Neuronal stem cell (in vitro differentiated cells): Measurements from ENCODE around the gene CA5A.
A peak's percentile ranks its signal among the peaks of the same experiment; 100 is the strongest.

Experiments used
- DNase-seq: peaks from one replicate; pipeline ENCODE4 v3.0.0-alpha.2; 2013; ENCODE audit warnings: low spot score
- H2AFZ ChIP-seq: one replicate; pipeline ENCODE4 v1.6.1; 2013; ENCODE audit warnings: mild to moderate bottlenecking, low read length, inconsistent platforms
- H2AK5ac ChIP-seq: 2 replicates; pipeline ENCODE4 v1.6.1; 2013; ENCODE audit warnings: low read depth, mild to moderate bottlenecking, inconsistent platforms, low read length, moderate library complexity, mixed read lengths
- H2BK120ac ChIP-seq: 2 replicates; pipeline ENCODE4 v1.6.1; 2013; ENCODE audit warnings: low read depth, mild to moderate bottlenecking, inconsistent platforms, low read length, moderate library complexity, mixed read lengths
- H2BK12ac ChIP-seq: one replicate; pipeline ENCODE4 v1.6.1; 2013; ENCODE audit warnings: low read length, inconsistent platforms
- H2BK15ac ChIP-seq: 2 replicates; pipeline ENCODE4 v1.6.1; 2013; ENCODE audit warnings: mild to moderate bottlenecking, low read length, inconsistent platforms, mixed read lengths
- H2BK5ac ChIP-seq: one replicate; pipeline ENCODE4 v1.6.1; 2013; ENCODE audit warnings: inconsistent platforms, mild to moderate bottlenecking, low read length, moderate library complexity
- H3K14ac ChIP-seq: one replicate; pipeline ENCODE4 v1.6.1; 2013; ENCODE audit warnings: low read length, inconsistent platforms
- H3K18ac ChIP-seq: 2 replicates; pipeline ENCODE4 v1.6.1; 2013; ENCODE audit warnings: low read length, inconsistent platforms
- H3K23ac ChIP-seq: 2 replicates; pipeline ENCODE4 v1.6.1; 2013; ENCODE audit warnings: low read depth, mild to moderate bottlenecking, mixed read lengths, low read length, inconsistent platforms; ENCODE audit not compliant: poor library complexity
- H3K27ac ChIP-seq: replicated peaks from 3 replicates; pipeline ENCODE4 v1.5.1; 2013; ENCODE audit warnings: low read length, inconsistent platforms
- H3K27me3 ChIP-seq, 3 experiments: 2 replicates each; pipeline ENCODE4 v1.6.1; 2013; ENCODE audit warnings: low read length in 3 of 3, mild to moderate bottlenecking in 2 of 3, inconsistent platforms in 1 of 3, low read depth in 1 of 3, mixed read lengths in 1 of 3, moderate library complexity in 1 of 3; ENCODE audit not compliant: control insufficient read depth in 3 of 3, insufficient read depth in 3 of 3
- H3K36me3 ChIP-seq, 2 donors: replicated peaks in 1 of 2; 2 replicates each; pipeline ENCODE4 v1.6.1; 2013; ENCODE audit warnings: low read length in 2 of 2; ENCODE audit not compliant: control insufficient read depth in 2 of 2, insufficient read depth in 2 of 2
- H3K4ac ChIP-seq: 2 replicates; pipeline ENCODE4 v1.6.1; 2013; ENCODE audit warnings: inconsistent platforms, mild to moderate bottlenecking, low read length, moderate library complexity
- H3K4me1 ChIP-seq, 2 donors: 1 replicate in 1 of 2; 2 replicates in 1 of 2; pipeline ENCODE4 v1.6.1; 2013; ENCODE audit warnings: low read length in 2 of 2, low read depth in 1 of 2; ENCODE audit not compliant: control insufficient read depth in 2 of 2, insufficient read depth in 1 of 2
- H3K4me2 ChIP-seq: one replicate; pipeline ENCODE4 v1.6.1; 2013; ENCODE audit warnings: mild to moderate bottlenecking, low read length, inconsistent platforms; ENCODE audit not compliant: insufficient read depth, poor library complexity, severe bottlenecking
- H3K4me3 ChIP-seq, 2 donors: 2 replicates each; pipeline ENCODE4 v1.5.1; 2013; ENCODE audit warnings: low read length in 2 of 2, mild to moderate bottlenecking in 2 of 2, inconsistent platforms in 1 of 2, moderate library complexity in 1 of 2
- H3K79me1 ChIP-seq: one replicate; pipeline ENCODE4 v1.6.1; 2013; ENCODE audit warnings: low read depth, mild to moderate bottlenecking, inconsistent platforms, low read length, moderate library complexity
- H3K9ac ChIP-seq: one replicate; pipeline ENCODE4 v1.6.1; 2013; ENCODE audit warnings: mild to moderate bottlenecking, low read depth, low read length, inconsistent platforms; ENCODE audit not compliant: poor library complexity
- H3K9me3 ChIP-seq, 2 donors: replicated peaks in 1 of 2; 2 replicates each; pipeline versions ENCODE3 to v1.6.1; 2013; ENCODE audit warnings: low read length in 2 of 2, mild to moderate bottlenecking in 2 of 2, inconsistent platforms in 1 of 2, low read depth in 1 of 2, mixed read lengths in 1 of 2, moderate library complexity in 1 of 2; ENCODE audit not compliant: control insufficient read depth in 2 of 2, insufficient read depth in 1 of 2
- H4K8ac ChIP-seq: one replicate; pipeline ENCODE4 v1.6.1; 2013; ENCODE audit warnings: low read depth, mild to moderate bottlenecking, inconsistent platforms, low read length, moderate library complexity
- H4K91ac ChIP-seq: one replicate; pipeline ENCODE4 v1.6.1; 2013; ENCODE audit warnings: low read length, low read depth, mild to moderate bottlenecking, inconsistent platforms; ENCODE audit not compliant: poor library complexity
- WGBS, 2 donors: extraction: QIAGEN DNeasy Blood & Tissue Kit; methylation state at CpG; one replicate each; pipeline ENCODE4 v1.1.7; 2013; ENCODE audit warnings: missing lambda C conversion rate in 2 of 2, mixed read lengths in 1 of 2; ENCODE audit not compliant: insufficient read length in 2 of 2, insufficient replicate concordance in 1 of 2; ENCODE audit errors: extremely low coverage in 2 of 2; 5-methylcytosine and 5-hydroxymethylcytosine counted together

Gene CA5A

DNA sequence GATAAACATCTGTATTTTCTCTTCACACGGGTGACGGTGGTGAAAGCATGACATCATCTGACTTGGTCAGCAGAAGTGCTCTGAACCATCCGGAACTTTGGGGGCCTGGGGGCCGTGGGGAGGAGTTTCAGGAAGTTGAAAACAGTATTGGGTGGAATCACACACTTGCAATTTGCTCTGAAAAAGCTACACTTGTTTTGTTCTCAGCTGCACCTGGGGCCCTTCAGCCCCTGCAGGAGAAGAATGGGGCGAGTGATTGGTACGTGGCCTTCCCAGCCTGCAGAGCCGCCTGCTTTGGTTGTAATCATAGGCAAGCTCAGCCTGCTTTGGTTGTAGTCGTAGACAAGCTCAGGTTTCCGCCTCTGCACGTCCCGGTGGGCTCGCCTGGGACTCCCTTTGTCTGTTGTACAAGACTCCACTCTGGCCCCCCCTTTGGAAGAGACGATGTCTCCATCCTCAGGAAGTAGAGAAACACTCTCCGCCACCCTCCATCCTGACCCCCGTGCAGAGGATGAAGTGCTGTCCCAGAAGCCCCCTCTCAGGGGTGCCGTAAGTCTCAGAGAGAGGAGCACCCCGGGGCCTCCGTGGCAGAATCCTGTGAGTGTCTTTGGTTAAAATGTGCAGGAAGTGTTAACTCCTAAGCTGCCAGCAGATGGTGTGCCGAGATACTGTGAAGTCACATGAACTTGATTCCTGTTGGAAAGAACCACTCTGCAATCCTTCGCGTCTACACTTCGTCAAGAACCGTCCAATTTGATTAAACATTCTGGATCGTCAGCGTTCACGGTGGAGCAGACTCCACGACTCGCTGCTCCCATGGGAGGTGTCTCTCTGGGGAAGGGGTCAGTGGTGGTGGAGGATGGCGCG, 20.3 kb upstream of the CA5A start:
- H3K23ac ChIP-seq = peak overlapping the region; percentile 25
- H3K4me3 ChIP-seq = peak overlapping the region in 1 of 2 donors; percentile 14
- no peak overlapping the region for H4K91ac ChIP-seq

DNA sequence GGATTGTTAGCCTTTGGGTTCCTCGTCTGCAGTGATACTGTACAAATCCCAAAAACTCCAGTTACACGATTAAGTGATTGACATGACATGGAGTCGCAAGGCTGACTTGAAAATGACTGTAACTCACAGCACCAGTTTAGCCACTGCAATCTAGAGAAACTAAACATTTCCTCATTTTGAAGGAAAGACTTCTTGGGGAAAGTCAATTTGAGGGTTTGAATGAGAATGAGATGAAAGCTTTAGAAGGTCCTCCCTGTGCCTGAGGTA, 19.7 kb upstream of the CA5A start:
- Histone ChIP-seq H2BK12ac (no peak overlapping the region), H2AFZ (peak overlapping the region; percentile 81), H2BK120ac (no peak overlapping the region), H3K9me3 (no peaks in the 10 kb centered on the region), H3K79me1 (peaks cover 21% of the 10 kb centered on the region), H3K27ac (peak overlapping the region; percentile 53), H3K18ac (peak overlapping the region; percentile 87), H3K4me3 (no peak overlapping the region), H2BK15ac (no peak overlapping the region), H3K9ac (no peak overlapping the region), H2BK5ac (no peak overlapping the region), H3K27me3 (no peaks in the 10 kb centered on the region), H3K4ac (no peak overlapping the region), H3K4me1 (peaks cover 15 to 16% of the 10 kb centered on the region in 2 donors), H3K36me3 (peaks cover 13 to 46% of the 10 kb centered on the region in 2 donors), H3K4me2 (peak overlapping the region; percentile 32), H2AK5ac (no peak overlapping the region), H4K91ac (no peak overlapping the region), H3K23ac (no peak overlapping the region), H4K8ac (no peak overlapping the region), H3K14ac (no peak overlapping the region)
- WGBS, 2 donors = no CpG with 5 or more reads among the region's 3 CpGs
- DNase-seq = no peak

More for the DNA sequence above, 20.3 kb upstream of the CA5A start:
- Histone ChIP-seq H2BK5ac (no peak overlapping the region), H4K8ac (no peak overlapping the region), H2BK15ac (peak overlapping the region; percentile 34), H2AK5ac (peak overlapping the region; percentile 84), H3K27ac (peak overlapping the region; percentile 53), H3K36me3 (peaks cover 13 to 46% of the 10 kb centered on the region in 2 donors), H3K4ac (no peak overlapping the region), H3K18ac (peak overlapping the region; percentile 79), H3K4me1 (peaks cover 15 to 16% of the 10 kb centered on the region in 2 donors), H2BK120ac (no peak overlapping the region), H2BK12ac (no peak overlapping the region), H3K4me2 (peak overlapping the region; percentile 51), H3K9ac (peak overlapping the region; percentile 38), H3K79me1 (peaks cover 21% of the 10 kb centered on the region), H3K14ac (no peak overlapping the region), H3K27me3 (no peaks in the 10 kb centered on the region), H3K9me3 (no peaks in the 10 kb centered on the region), H2AFZ (peak overlapping the region; percentile 81)
- no CpG with 5 or more reads among the region's 30 CpGs for WGBS, 2 donors
- peak; percentile 39 for DNase-seq

DNA sequence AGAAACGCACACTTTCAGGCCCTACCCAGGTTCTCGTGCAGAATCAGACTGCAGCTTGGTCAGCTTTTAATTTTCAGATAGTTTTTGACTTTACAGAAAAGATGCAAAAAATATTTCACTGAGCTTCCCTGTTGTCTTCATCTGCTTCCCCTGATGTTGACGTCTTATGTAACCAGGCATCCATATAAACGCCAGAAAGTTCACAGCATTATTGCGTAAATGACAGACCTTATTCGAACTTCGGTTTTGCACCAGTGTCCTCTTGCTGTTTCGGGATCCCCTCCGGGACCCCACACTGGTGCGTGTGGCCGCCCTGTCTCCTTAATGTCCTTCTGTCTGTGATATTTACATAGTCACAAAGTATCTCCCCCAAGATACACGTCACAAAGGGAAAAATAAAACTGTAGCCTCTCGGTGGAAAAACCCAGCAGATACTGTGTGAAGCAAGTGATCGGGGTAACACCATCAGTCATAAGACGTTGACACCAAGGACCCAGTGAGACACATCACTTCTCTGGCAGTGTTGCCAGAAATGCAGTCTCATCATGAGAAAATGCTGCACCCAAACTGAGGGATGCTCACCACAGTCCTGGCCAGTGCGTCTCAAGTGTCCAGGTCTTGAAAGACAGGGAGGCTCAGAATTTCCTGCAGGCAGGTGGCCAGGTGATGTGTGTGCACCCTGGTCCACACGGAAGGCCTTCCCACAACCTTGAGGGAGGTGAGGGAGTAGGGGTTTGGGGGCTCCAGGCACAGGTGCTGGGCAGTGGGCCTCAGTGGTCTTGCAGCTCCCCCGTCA, 19.2 kb upstream of the CA5A start:
- H3K4me1 ChIP-seq = peaks cover 15 to 16% of the 10 kb centered on the region in 2 donors
- WGBS, 2 donors = no CpG with 5 or more reads among the region's 18 CpGs
- peaks cover 13 to 46% of the 10 kb centered on the region in 2 donors for H3K36me3 ChIP-seq
- H3K9ac ChIP-seq = no peak overlapping the region
- H4K91ac ChIP-seq = no peak overlapping the region
- H2BK12ac ChIP-seq = no peak overlapping the region
- no peak overlapping the region for H2AK5ac ChIP-seq
- H2BK15ac ChIP-seq = no peak overlapping the region
- no peak overlapping the region for H3K4me3 ChIP-seq
- H3K23ac ChIP-seq = no peak overlapping the region
- H3K9me3 ChIP-seq = no peaks in the 10 kb centered on the region
- H3K79me1 ChIP-seq = peaks cover 21% of the 10 kb centered on the region
- DNase-seq = no peak
- no peak overlapping the region for H2BK5ac ChIP-seq
- H3K18ac ChIP-seq = peak overlapping the region; percentile 87
- H2BK120ac ChIP-seq = no peak overlapping the region
- H3K14ac ChIP-seq = no peak overlapping the region
- no peak overlapping the region for H3K4ac ChIP-seq
- H3K27ac ChIP-seq = peak overlapping the region; percentile 53
- H4K8ac ChIP-seq = no peak overlapping the region
- no peak overlapping the region for H2AFZ ChIP-seq
- no peak overlapping the region for H3K4me2 ChIP-seq
- H3K27me3 ChIP-seq = no peaks in the 10 kb centered on the region

DNA sequence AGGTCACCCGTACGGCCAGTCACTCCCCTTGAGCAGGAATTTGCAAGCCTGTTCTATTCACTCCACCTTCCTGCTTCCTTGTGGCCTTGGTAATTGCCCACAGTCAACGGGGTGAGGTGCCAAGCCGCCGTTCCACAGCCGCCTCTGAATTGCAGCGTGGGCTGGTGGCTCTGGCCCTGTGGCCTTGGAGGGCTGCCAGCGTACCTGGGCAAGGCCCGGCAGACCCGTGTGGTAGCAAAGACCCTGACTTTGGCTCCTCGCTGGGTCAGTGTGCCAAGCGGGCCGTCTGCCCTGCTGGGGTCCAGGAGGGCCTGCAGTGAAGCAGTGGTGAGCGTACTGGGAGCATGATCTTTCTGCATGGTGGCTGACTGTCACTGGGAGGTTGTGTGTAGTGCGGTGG, 18.5 kb upstream of the CA5A start:
- no peak overlapping the region for H3K14ac ChIP-seq
- no peak overlapping the region for H2BK5ac ChIP-seq
- H3K4ac ChIP-seq = no peak overlapping the region
- H3K27me3 ChIP-seq = no peaks in the 10 kb centered on the region
- peak overlapping the region in 1 of 2 donors; percentile 8 for H3K4me3 ChIP-seq
- H3K27ac ChIP-seq = no peak overlapping the region
- H2AFZ ChIP-seq = no peak overlapping the region
- no peak for DNase-seq
- WGBS, 2 donors = no CpG with 5 or more reads among the region's 15 CpGs
- H3K23ac ChIP-seq = no peak overlapping the region
- no peak overlapping the region for H3K4me2 ChIP-seq
- peak overlapping the region; percentile 30 for H2BK12ac ChIP-seq
- H4K91ac ChIP-seq = no peak overlapping the region
- H3K4me1 ChIP-seq = peaks cover 15 to 16% of the 10 kb centered on the region in 2 donors
- no peak overlapping the region for H2BK120ac ChIP-seq
- no peak overlapping the region for H3K18ac ChIP-seq
- H3K79me1 ChIP-seq = peaks cover 21% of the 10 kb centered on the region
- peaks cover 13 to 46% of the 10 kb centered on the region in 2 donors for H3K36me3 ChIP-seq
- H3K9me3 ChIP-seq = no peaks in the 10 kb centered on the region
- no peak overlapping the region for H2AK5ac ChIP-seq
- no peak overlapping the region for H2BK15ac ChIP-seq
- no peak overlapping the region for H3K9ac ChIP-seq
- no peak overlapping the region for H4K8ac ChIP-seq
